AG09309 (cell line): ENCODE results near the gene OSBPL3.

ENCODE experiments used
- DNase-seq: peaks from one replicate; pipeline ENCODE4 v3.0.0-alpha.2; 2010; ENCODE audit warnings: low read depth
- H3K4me3 ChIP-seq: 2 replicates; pipeline ENCODE4 v1.5.1; 2011; ENCODE audit warnings: mild to moderate bottlenecking, low read depth, low read length, moderate library complexity; ENCODE audit not compliant: control insufficient read depth
- CTCF ChIP-seq: IDR thresholded peaks from 2 replicates; pipeline ENCODE4 v1.5.1; 2011; ENCODE audit warnings: mild to moderate bottlenecking, low read depth, low read length, inconsistent platforms; ENCODE audit not compliant: insufficient read depth, control insufficient read depth; ENCODE audit errors: missing control alignments

The OSBPL3 gene

GRCh38 chr7:25002786-25003185, 22.8 kb upstream of the OSBPL3 start:
- DNase-seq = no peak
- no peak for TF ChIP-seq CTCF
- no peak overlapping the region for H3K4me3 ChIP-seq

GRCh38 chr7:24995466-24995865, 15.5 kb upstream of the OSBPL3 start:
- no peak for TF ChIP-seq CTCF
- no peak for DNase-seq
- H3K4me3 ChIP-seq = no peak overlapping the region

GRCh38 chr7:24992314-24992713, 12.3 kb upstream of the OSBPL3 start:
- H3K4me3 ChIP-seq = no peak overlapping the region
- DNase-seq = no peak
- TF ChIP-seq CTCF = no peak

- TF ChIP-seq CTCF = no peak
- H3K4me3 ChIP-seq = no peak overlapping the region
- no peak for DNase-seq
These were observed 11.4 kb upstream of the OSBPL3 start for GRCh38 chr7:24991353-24991752.

GRCh38 chr7:24987331-24987842, 7.4 kb upstream of the OSBPL3 start:
- DNase-seq = no peak
- no peak overlapping the region for H3K4me3 ChIP-seq
- no peak for TF ChIP-seq CTCF

GRCh38 chr7:24982917-24983316, 2.9 kb upstream of the OSBPL3 start:
- no peak for DNase-seq
- peak; percentile 31 for TF ChIP-seq CTCF
- H3K4me3 ChIP-seq = no peak overlapping the region

- peak overlapping the region; percentile 66 for H3K4me3 ChIP-seq
- no peak for DNase-seq
- peak; percentile 11 for TF ChIP-seq CTCF
These were observed 1.4 kb upstream of the OSBPL3 start for GRCh38 chr7:24981171-24981951.
